ENCODE measurements around the gene ZNF474. TPM values are rescaled to one million over a fixed set of nuclear protein-coding genes. Genes with fewer than 3 reads are reported as not detected.

The ZNF474 gene
- total and polyA plus RNA-seq, 2 donors (not counting 1 experiment from before 2014, with no cell fraction given) = 0.12 TPM; not detected in 1

GRCh38 chr5:122154491-122154890, 25.1 kb downstream of the ZNF474 start:
- Mint-ChIP-seq H3K4me1 (no peaks in the 10 kb centered on the region), H3K4me3 (no peak overlapping the region), H3K9me3 (ENCODE audit: insufficient read depth) (no peaks in the 10 kb centered on the region), H3K27ac (no peak overlapping the region), H3K27me3 (no peaks in the 10 kb centered on the region)
- Histone ChIP-seq H3K4me1 (ENCODE audit: control insufficient read depth in 2 of 2, insufficient read depth in 2 of 2, low read length in 2 of 2) (no peaks in the 10 kb centered on the region), H4K20me1 (ENCODE audit: control insufficient read depth, insufficient read depth, low read length, poor library complexity, severe bottlenecking) (no peaks in the 10 kb centered on the region), H3K79me2 (ENCODE audit: control insufficient read depth, insufficient read depth, low read length) (no peaks in the 10 kb centered on the region), H3K4me3 (ENCODE audit: control extremely low read depth in 1 of 5, extremely low read depth in 1 of 5, insufficient read depth in 1 of 5, low read depth in 2 of 5, low read length in 4 of 5) (no peak overlapping the region), H3K36me3 (replicated peaks in 1 of 2; ENCODE audit: control extremely low read depth in 1 of 2, control insufficient read depth in 1 of 2, extremely low read depth in 1 of 2, insufficient read depth in 2 of 2, low read length in 1 of 2) (no peaks in the 10 kb centered on the region), H3K27ac (ENCODE audit: low read length in 2 of 2) (no peak overlapping the region), H2AFZ (ENCODE audit: insufficient read depth, low read depth, low read length, poor library complexity, severe bottlenecking) (no peak overlapping the region), H3K4me2 (replicated peaks; ENCODE audit: low read depth, low read length, poor library complexity, severe bottlenecking) (no peak overlapping the region), H3K27me3 (replicated peaks in 1 of 4; ENCODE audit: control extremely low read depth in 1 of 4, control insufficient read depth in 3 of 4, insufficient read depth in 4 of 4, low read length in 3 of 4) (peaks cover 0 to 2% (median 0%) of the 10 kb centered on the region in 4 experiments), H3K9me3 (ENCODE audit: control extremely low read depth in 1 of 3, control insufficient read depth in 2 of 3, insufficient read depth in 1 of 3, low read length in 2 of 3) (no peaks in the 10 kb centered on the region), H3K9ac (ENCODE audit: low read length) (no peak overlapping the region)
- 87% methylated on average over 4 of the region's 5 CpGs for WGBS (ENCODE audit: insufficient coverage)
- DNase-seq (no peak), ATAC-seq (ENCODE audit: low read depth) (no peak)
- TF ChIP-seq CTCF (IDR thresholded peaks at IDR 0.05) (no peak), EZH2 (IDR thresholded peaks at IDR 0.05; ENCODE audit: borderline replicate concordance, insufficient read depth, low read depth, low read length, poor library complexity, severe bottlenecking) (no peak)
- intact Hi-C loops (cut with micrococcal nuclease) = no loop called here
- CTCF ChIA-PET = no interaction called here
- POLR2A ChIA-PET = no interaction called here

- H3K4me1 Mint-ChIP-seq = no peaks in the 10 kb centered on the region
- peaks cover 1% of the 10 kb centered on the region for H3K27me3 Mint-ChIP-seq
- Histone ChIP-seq H4K20me1 (ENCODE audit: control insufficient read depth, insufficient read depth, low read length, poor library complexity, severe bottlenecking) (no peaks in the 10 kb centered on the region), H3K4me2 (replicated peaks; ENCODE audit: low read depth, low read length, poor library complexity, severe bottlenecking) (no peak overlapping the region), H3K27ac (ENCODE audit: low read length in 2 of 2) (no peak overlapping the region), H3K4me3 (ENCODE audit: control extremely low read depth in 1 of 5, extremely low read depth in 1 of 5, insufficient read depth in 1 of 5, low read depth in 2 of 5, low read length in 4 of 5) (no peak overlapping the region), H3K79me2 (ENCODE audit: control insufficient read depth, insufficient read depth, low read length) (no peaks in the 10 kb centered on the region), H3K9ac (ENCODE audit: low read length) (no peak overlapping the region), H3K27me3 (replicated peaks in 1 of 4; ENCODE audit: control extremely low read depth in 1 of 4, control insufficient read depth in 3 of 4, insufficient read depth in 4 of 4, low read length in 3 of 4) (peaks cover 0 to 2% (median 0%) of the 10 kb centered on the region in 4 experiments), H3K36me3 (replicated peaks in 1 of 2; ENCODE audit: control extremely low read depth in 1 of 2, control insufficient read depth in 1 of 2, extremely low read depth in 1 of 2, insufficient read depth in 2 of 2, low read length in 1 of 2) (no peaks in the 10 kb centered on the region), H2AFZ (ENCODE audit: insufficient read depth, low read depth, low read length, poor library complexity, severe bottlenecking) (no peak overlapping the region), H3K4me1 (ENCODE audit: control insufficient read depth in 2 of 2, insufficient read depth in 2 of 2, low read length in 2 of 2) (no peaks in the 10 kb centered on the region), H3K9me3 (ENCODE audit: control extremely low read depth in 1 of 3, control insufficient read depth in 2 of 3, insufficient read depth in 1 of 3, low read length in 2 of 3) (no peaks in the 10 kb centered on the region)
- H3K27ac Mint-ChIP-seq = no peak overlapping the region
- intact Hi-C loops (cut with micrococcal nuclease) = no loop called here
- ChIA-PET POLR2A (no interaction called here), CTCF (no interaction called here)
- H3K9me3 Mint-ChIP-seq (ENCODE audit: insufficient read depth) = no peaks in the 10 kb centered on the region
- no peak for ATAC-seq (ENCODE audit: low read depth)
- TF ChIP-seq EZH2 (IDR thresholded peaks at IDR 0.05; ENCODE audit: borderline replicate concordance, insufficient read depth, low read depth, low read length, poor library complexity, severe bottlenecking) (no peak), CTCF (IDR thresholded peaks at IDR 0.05) (no peak)
- H3K4me3 Mint-ChIP-seq = no peak overlapping the region
- DNase-seq = no peak
- WGBS (ENCODE audit: insufficient coverage) = 86% methylated on average over 6 of the region's 7 CpGs
Observed at GRCh38 chr5:122154910-122155309, 25.6 kb downstream of the ZNF474 start.

Measured in B cell (primary cell).